ENCODE data around the gene ETNK2.

ETNK2 gene

GRCh38 chr1:204081791-204082513 is 69.9 kb downstream of the ETNK2 start:
- ATAC-seq = no peak
- Mint-ChIP-seq H3K36me3 (ENCODE audit: low read depth) (no peaks in the 10 kb centered on the region), H3K27me3 (peaks cover 14% of the 10 kb centered on the region), H3K4me3 (no peak overlapping the region), H3K9me3 (no peaks in the 10 kb centered on the region), H3K4me1 (no peaks in the 10 kb centered on the region), H3K27ac (no peak overlapping the region)
- no peak for DNase-seq

DNA sequence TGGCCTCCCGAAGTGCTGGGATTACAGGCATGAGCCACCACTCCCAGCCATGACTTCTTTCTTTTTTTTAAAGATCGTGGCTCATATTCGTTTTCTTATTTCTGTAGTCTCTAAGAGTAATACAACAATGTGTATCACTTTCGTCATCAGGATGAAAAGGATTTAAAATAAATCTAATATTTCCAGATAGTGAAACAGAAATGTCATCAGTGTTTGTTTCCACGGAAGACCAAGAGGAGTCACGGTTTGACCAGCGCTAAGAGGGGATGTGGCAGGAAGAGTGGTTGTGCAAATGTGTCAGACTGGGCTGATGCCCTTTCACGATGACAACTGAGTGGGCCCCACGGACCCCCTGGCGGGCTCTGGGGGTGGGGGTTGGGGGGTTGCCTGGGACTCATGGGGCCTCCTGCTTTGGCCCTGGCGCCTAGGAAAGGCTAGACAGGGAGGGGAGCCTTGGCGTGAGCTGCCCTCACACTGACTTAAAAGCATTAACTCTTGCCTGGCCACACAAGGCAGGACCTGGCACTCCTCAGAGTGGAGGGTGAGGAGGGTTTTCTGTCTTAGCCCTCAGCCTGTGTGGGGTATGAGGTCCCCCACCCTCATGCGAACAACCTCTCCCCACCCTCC is 70.6 kb downstream of the ETNK2 start:
- Mint-ChIP-seq H3K27ac (no peak overlapping the region), H3K36me3 (ENCODE audit: low read depth) (no peaks in the 10 kb centered on the region), H3K4me3 (no peak overlapping the region), H3K27me3 (peaks cover 21% of the 10 kb centered on the region), H3K9me3 (no peaks in the 10 kb centered on the region), H3K4me1 (no peaks in the 10 kb centered on the region)
- DNase-seq (no peak), ATAC-seq (no peak)

All from activated naive CD8-positive, alpha-beta T cell treated with anti-CD3 and anti-CD28 coated beads, Interleukin-2, amount 50 U/mL, for 24 hours (primary cell).